HG03457 (cell line): ENCODE results near the gene NPIPB2.
"Not testable (repeated sequence)": the region's sequence is repeated elsewhere in the genome, so short reads cannot be mapped to it uniquely, and the experiment has no call there.

Source experiments
- ATAC-seq: cut with Tn5 transposase; IDR thresholded peaks from one replicate; pipeline ENCODE4 v1.9.1; 2021; ENCODE audit warnings: moderate number of reproducible peaks; ENCODE audit not compliant: unreplicated experiment

NPIPB2 gene

GRCh38 chr16:11962457-11962856, 20.6 kb upstream of the NPIPB2 start:
- ATAC-seq: not testable (repeated sequence)

GRCh38 chr16:11957591-11958395, 15.9 kb upstream of the NPIPB2 start:
- no peak for ATAC-seq

GRCh38 chr16:11956558-11956957, 14.7 kb upstream of the NPIPB2 start:
- ATAC-seq: no peak

GRCh38 chr16:11955713-11956123, 13.9 kb upstream of the NPIPB2 start:
- ATAC-seq: no peak

GRCh38 chr16:11953576-11953975, 11.7 kb upstream of the NPIPB2 start:
- ATAC-seq: not testable (repeated sequence)

- no peak for ATAC-seq
Measured at GRCh38 chr16:11950388-11950787, 8.5 kb upstream of the NPIPB2 start.

GRCh38 chr16:11949527-11949926, 7.7 kb upstream of the NPIPB2 start:
- ATAC-seq: no peak

GRCh38 chr16:11948819-11949218, 7.0 kb upstream of the NPIPB2 start:
- no peak for ATAC-seq

- no peak for ATAC-seq
Measured at GRCh38 chr16:11946433-11946832, 4.6 kb upstream of the NPIPB2 start.

- not testable (repeated sequence) for ATAC-seq
Measured at GRCh38 chr16:11927350-11927749, 14.5 kb downstream of the NPIPB2 start.

GRCh38 chr16:11924046-11924445, 17.8 kb downstream of the NPIPB2 start:
- ATAC-seq: not testable (repeated sequence)

- no peak for ATAC-seq
Measured at GRCh38 chr16:11916524-11917285, 25.1 kb downstream of the NPIPB2 start.

GRCh38 chr16:11915644-11916523, 26.0 kb downstream of the NPIPB2 start, which contains the start of gene GSPT1:
TSS of gene GSPT1 (minus strand) at chr16:11915956. CDS start at chr16:11915720, 236 bp downstream.
- ATAC-seq: peak; percentile 70

- peak; percentile 25 for ATAC-seq
Measured at GRCh38 chr16:11915114-11915643, 26.7 kb downstream of the NPIPB2 start.

- ATAC-seq: no peak
Measured at GRCh38 chr16:11914210-11915113, 27.4 kb downstream of the NPIPB2 start.

GRCh38 chr16:11913425-11914079, 28.3 kb downstream of the NPIPB2 start:
- no peak for ATAC-seq

GRCh38 chr16:11909653-11910545, 31.9 kb downstream of the NPIPB2 start:
- ATAC-seq: no peak
